Liver (tissue), 3 donors: Measurements from ENCODE around the gene LRRC23.

Experiments used
- EGR1 ChIP-seq, 2 donors: IDR thresholded peaks; 2 replicates each; pipeline ENCODE4 v1.6.1; 2016 to 2018; ENCODE audit warnings: antibody characterized with exemption in 2 of 2, low read depth in 2 of 2
- FOXA2 ChIP-seq: IDR thresholded peaks from 2 replicates; pipeline ENCODE4 v1.6.1; 2016; ENCODE audit warnings: antibody characterized with exemption
- GABPA ChIP-seq, 2 donors: IDR thresholded peaks in 1 of 2; conservative IDR thresholded peaks in 1 of 2; 2 replicates each; pipeline ENCODE4 v1.6.1; 2016; ENCODE audit warnings: antibody characterized with exemption in 2 of 2, mild to moderate bottlenecking in 1 of 2, moderate library complexity in 1 of 2
- HNF4G ChIP-seq: IDR thresholded peaks from 2 replicates; pipeline ENCODE4 v1.6.1; 2016; ENCODE audit warnings: antibody characterized with exemption
- JUND ChIP-seq, 2 donors: IDR thresholded peaks; 2 replicates each; pipeline ENCODE4 v1.6.1; 2016; ENCODE audit warnings: antibody characterized with exemption in 2 of 2
- SP1 ChIP-seq: IDR thresholded peaks from 2 replicates; pipeline ENCODE4 v1.6.1; 2018; ENCODE audit warnings: antibody characterized with exemption, mild to moderate bottlenecking
- YY1 ChIP-seq: IDR thresholded peaks from 2 replicates; pipeline ENCODE4 v1.6.1; 2016; ENCODE audit warnings: antibody characterized with exemption, mild to moderate bottlenecking
- TF ChIP-seq, protein P1 (sequence below): IDR thresholded peaks from 2 replicates; pipeline ENCODE4 v1.6.1; 2016; ENCODE audit warnings: antibody characterized with exemption
- TF ChIP-seq, protein P2 (sequence below): IDR thresholded peaks from 2 replicates; pipeline ENCODE4 v1.6.1; 2016; ENCODE audit warnings: antibody characterized with exemption, mild to moderate bottlenecking
- TF ChIP-seq, protein P3 (sequence below): fragments of 150-350 bp; IDR thresholded peaks from 2 replicates; pipeline ENCODE4 v1.5.1; 2017; ENCODE audit warnings: improper control_type of control experiment, low read depth, low read length; ENCODE audit not compliant: missing input control
- TF ChIP-seq, protein P4 (sequence below): IDR thresholded peaks from 2 replicates; pipeline ENCODE4 v1.6.1; 2016; ENCODE audit warnings: antibody characterized with exemption
- donor health status: healthy.
- donor health status: healthy.

DNA sequence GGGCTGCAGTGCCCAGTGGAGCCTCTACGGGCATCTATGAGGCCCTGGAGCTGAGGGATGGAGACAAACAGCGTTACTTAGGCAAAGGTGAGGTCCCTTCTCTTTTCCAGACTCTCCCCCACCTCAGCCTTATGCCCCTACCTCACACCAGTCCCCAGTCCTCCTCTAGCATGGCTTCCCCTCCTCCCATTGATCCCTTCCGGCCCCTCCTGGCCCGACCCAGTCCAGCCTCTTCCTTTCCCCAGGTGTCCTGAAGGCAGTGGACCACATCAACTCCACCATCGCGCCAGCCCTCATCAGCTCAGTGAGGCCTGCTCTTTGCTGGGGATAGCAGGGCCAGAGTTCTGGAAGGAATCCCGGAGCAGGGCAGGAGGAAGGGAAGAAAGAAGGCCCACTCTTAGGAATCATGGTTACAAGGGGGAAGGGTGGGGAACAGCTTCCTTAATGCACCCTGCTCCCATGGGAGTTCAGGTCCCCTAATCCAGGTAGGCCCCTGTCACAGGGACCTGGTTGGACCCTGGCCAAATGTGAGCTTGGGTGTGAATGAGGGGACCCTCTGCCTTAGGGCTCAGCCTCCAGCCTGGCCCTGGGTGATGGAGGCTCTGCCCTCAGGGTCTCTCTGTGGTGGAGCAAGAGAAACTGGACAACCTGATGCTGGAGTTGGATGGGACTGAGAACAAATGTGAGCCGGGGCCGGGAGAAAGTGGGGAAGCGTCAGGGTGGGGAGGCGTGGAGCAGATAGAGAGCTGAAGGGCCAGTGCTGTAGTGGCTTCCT is 12.0 kb downstream of the LRRC23 start:
- TF ChIP-seq, protein P1, sequence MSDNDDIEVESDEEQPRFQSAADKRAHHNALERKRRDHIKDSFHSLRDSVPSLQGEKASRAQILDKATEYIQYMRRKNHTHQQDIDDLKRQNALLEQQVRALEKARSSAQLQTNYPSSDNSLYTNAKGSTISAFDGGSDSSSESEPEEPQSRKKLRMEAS: no peak
- no peak for TF ChIP-seq YY1
- TF ChIP-seq, protein P2, sequence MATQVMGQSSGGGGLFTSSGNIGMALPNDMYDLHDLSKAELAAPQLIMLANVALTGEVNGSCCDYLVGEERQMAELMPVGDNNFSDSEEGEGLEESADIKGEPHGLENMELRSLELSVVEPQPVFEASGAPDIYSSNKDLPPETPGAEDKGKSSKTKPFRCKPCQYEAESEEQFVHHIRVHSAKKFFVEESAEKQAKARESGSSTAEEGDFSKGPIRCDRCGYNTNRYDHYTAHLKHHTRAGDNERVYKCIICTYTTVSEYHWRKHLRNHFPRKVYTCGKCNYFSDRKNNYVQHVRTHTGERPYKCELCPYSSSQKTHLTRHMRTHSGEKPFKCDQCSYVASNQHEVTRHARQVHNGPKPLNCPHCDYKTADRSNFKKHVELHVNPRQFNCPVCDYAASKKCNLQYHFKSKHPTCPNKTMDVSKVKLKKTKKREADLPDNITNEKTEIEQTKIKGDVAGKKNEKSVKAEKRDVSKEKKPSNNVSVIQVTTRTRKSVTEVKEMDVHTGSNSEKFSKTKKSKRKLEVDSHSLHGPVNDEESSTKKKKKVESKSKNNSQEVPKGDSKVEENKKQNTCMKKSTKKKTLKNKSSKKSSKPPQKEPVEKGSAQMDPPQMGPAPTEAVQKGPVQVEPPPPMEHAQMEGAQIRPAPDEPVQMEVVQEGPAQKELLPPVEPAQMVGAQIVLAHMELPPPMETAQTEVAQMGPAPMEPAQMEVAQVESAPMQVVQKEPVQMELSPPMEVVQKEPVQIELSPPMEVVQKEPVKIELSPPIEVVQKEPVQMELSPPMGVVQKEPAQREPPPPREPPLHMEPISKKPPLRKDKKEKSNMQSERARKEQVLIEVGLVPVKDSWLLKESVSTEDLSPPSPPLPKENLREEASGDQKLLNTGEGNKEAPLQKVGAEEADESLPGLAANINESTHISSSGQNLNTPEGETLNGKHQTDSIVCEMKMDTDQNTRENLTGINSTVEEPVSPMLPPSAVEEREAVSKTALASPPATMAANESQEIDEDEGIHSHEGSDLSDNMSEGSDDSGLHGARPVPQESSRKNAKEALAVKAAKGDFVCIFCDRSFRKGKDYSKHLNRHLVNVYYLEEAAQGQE: no peak
- TF ChIP-seq, protein P3, sequence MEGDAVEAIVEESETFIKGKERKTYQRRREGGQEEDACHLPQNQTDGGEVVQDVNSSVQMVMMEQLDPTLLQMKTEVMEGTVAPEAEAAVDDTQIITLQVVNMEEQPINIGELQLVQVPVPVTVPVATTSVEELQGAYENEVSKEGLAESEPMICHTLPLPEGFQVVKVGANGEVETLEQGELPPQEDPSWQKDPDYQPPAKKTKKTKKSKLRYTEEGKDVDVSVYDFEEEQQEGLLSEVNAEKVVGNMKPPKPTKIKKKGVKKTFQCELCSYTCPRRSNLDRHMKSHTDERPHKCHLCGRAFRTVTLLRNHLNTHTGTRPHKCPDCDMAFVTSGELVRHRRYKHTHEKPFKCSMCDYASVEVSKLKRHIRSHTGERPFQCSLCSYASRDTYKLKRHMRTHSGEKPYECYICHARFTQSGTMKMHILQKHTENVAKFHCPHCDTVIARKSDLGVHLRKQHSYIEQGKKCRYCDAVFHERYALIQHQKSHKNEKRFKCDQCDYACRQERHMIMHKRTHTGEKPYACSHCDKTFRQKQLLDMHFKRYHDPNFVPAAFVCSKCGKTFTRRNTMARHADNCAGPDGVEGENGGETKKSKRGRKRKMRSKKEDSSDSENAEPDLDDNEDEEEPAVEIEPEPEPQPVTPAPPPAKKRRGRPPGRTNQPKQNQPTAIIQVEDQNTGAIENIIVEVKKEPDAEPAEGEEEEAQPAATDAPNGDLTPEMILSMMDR: no peak
- no peak for TF ChIP-seq JUND (IDR thresholded peaks at IDR 0.05)
- TF ChIP-seq GABPA (IDR thresholded peaks at IDR 0.05 in 1 of 2, conservative IDR thresholded peaks at IDR 0.05 in 1 of 2): no peak
- no peak for TF ChIP-seq FOXA2
- TF ChIP-seq HNF4G: no peak
- TF ChIP-seq SP1: no peak
- no peak for TF ChIP-seq EGR1 (IDR thresholded peaks at IDR 0.05; ENCODE audit: low read depth in 2 of 2)
- TF ChIP-seq, protein P4, sequence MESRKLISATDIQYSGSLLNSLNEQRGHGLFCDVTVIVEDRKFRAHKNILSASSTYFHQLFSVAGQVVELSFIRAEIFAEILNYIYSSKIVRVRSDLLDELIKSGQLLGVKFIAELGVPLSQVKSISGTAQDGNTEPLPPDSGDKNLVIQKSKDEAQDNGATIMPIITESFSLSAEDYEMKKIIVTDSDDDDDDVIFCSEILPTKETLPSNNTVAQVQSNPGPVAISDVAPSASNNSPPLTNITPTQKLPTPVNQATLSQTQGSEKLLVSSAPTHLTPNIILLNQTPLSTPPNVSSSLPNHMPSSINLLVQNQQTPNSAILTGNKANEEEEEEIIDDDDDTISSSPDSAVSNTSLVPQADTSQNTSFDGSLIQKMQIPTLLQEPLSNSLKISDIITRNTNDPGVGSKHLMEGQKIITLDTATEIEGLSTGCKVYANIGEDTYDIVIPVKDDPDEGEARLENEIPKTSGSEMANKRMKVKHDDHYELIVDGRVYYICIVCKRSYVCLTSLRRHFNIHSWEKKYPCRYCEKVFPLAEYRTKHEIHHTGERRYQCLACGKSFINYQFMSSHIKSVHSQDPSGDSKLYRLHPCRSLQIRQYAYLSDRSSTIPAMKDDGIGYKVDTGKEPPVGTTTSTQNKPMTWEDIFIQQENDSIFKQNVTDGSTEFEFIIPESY: no peak
